NCI-H1105 (cell line): ENCODE measurements around the gene PYGO2.
"Not testable (repeated sequence)": the region's sequence is repeated elsewhere in the genome, so short reads cannot be mapped to it uniquely, and the experiment has no call there.

Experiments
- DNase-seq: peaks from one replicate; lab custom pipeline; 2025; lab: John Stamatoyannopoulos, UW

The PYGO2 gene

GRCh38 chr1:154908937-154909336 lies 52.6 kb downstream of the PYGO2 start:
- DNase-seq: no peak

- DNase-seq: not testable (repeated sequence)
Observed at GRCh38 chr1:154908129-154908528, 53.5 kb downstream of the PYGO2 start.
